Effector memory CD4-positive, alpha-beta T cell (primary cell): Measurements from ENCODE around the gene KRTAP21-1.
"Not testable (repeated sequence)": the region's sequence is repeated elsewhere in the genome, so short reads cannot be mapped to it uniquely, and the experiment has no call there.

ENCODE experiments used
- DNase-seq, 3 donors: peaks; one replicate each; pipeline ENCODE4 v3.0.0-alpha.2; 2020
- H3K27ac ChIP-seq: 2 replicates; pipeline ENCODE4 v1.7.0; 2013; ENCODE audit warnings: mild to moderate bottlenecking, low read length, moderate library complexity; ENCODE audit not compliant: insufficient read depth, poor library complexity, severe bottlenecking
- H3K27me3 ChIP-seq: replicated peaks from 2 replicates; pipeline ENCODE4 v1.7.0; 2013; ENCODE audit warnings: mild to moderate bottlenecking, low read length; ENCODE audit not compliant: insufficient read depth, control insufficient read depth, poor library complexity, severe bottlenecking
- H3K36me3 ChIP-seq: 2 replicates; pipeline ENCODE4 v1.7.0; 2013; ENCODE audit warnings: mild to moderate bottlenecking, low read length, moderate library complexity; ENCODE audit not compliant: control insufficient read depth, insufficient read depth
- H3K4me1 ChIP-seq: 2 replicates; pipeline ENCODE4 v1.7.0; 2013; ENCODE audit warnings: low read length, mild to moderate bottlenecking; ENCODE audit not compliant: control insufficient read depth, insufficient read depth, poor library complexity, severe bottlenecking
- H3K4me3 ChIP-seq: 2 replicates; pipeline ENCODE4 v1.7.0; 2013; ENCODE audit warnings: low read length, low read depth, mild to moderate bottlenecking; ENCODE audit not compliant: insufficient read depth, poor library complexity, severe bottlenecking
- H3K9me3 ChIP-seq: 2 replicates; pipeline ENCODE4 v1.7.0; 2013; ENCODE audit warnings: mild to moderate bottlenecking, low read length, moderate library complexity; ENCODE audit not compliant: control insufficient read depth
- total RNA-seq, 3 donors: gene quantifications; one replicate each; lab custom pipeline; 2026; lab: John Stamatoyannopoulos, UW

KRTAP21-1 gene
- total RNA-seq: 0 reads per million in 3 donors

- not testable (repeated sequence) for H3K9me3 ChIP-seq, H3K4me1 ChIP-seq, H3K27me3 ChIP-seq, H3K36me3 ChIP-seq, DNase-seq, H3K4me3 ChIP-seq, H3K27ac ChIP-seq
Observed at GRCh38 chr21:30755328-30755727, at the start of gene KRTAP21-1. TSS of gene KRTAP21-1 (minus strand) at chr21:30755428. CDS start at chr21:30755378, 50 bp downstream.

GRCh38 chr21:30800605-30801004, 45.4 kb upstream of the KRTAP21-1 start:
- Histone ChIP-seq H3K4me3 (no peak overlapping the region), H3K27me3 (no peaks in the 10 kb centered on the region), H3K9me3 (no peaks in the 10 kb centered on the region), H3K4me1 (no peaks in the 10 kb centered on the region), H3K27ac (no peak overlapping the region), H3K36me3 (no peaks in the 10 kb centered on the region)
- DNase-seq: no peak

- no peak for DNase-seq
- no peak overlapping the region for H3K4me3 ChIP-seq
- H3K27me3 ChIP-seq: no peaks in the 10 kb centered on the region
- H3K4me1 ChIP-seq: no peaks in the 10 kb centered on the region
- no peaks in the 10 kb centered on the region for H3K36me3 ChIP-seq
- H3K27ac ChIP-seq: no peak overlapping the region
- H3K9me3 ChIP-seq: no peaks in the 10 kb centered on the region
Observed at GRCh38 chr21:30793581-30794314, 38.5 kb upstream of the KRTAP21-1 start.

DNA sequence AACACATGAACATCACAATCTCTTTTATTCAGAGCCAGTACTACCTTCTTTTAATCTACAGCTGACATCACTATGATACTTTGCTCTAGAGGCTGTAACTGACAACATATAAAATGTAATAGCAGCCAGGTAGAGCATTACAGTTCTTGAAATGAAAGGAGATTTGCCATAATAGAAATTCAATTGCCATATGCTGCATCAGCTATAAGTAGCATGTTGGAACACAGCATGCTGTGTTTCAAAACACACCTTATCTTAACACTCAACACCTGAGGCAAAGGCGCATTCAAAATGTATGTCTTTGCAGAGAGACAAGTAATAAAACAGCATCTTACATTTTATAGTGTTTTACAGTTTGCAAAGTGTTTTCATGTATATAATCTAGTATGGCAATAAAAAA, 24.0 kb upstream of the KRTAP21-1 start:
- Histone ChIP-seq H3K9me3 (no peaks in the 10 kb centered on the region), H3K27me3 (no peaks in the 10 kb centered on the region), H3K27ac (no peak overlapping the region), H3K36me3 (no peaks in the 10 kb centered on the region), H3K4me3 (no peak overlapping the region), H3K4me1 (no peaks in the 10 kb centered on the region)
- DNase-seq: no peak

GRCh38 chr21:30769724-30770431, 14.7 kb upstream of the KRTAP21-1 start:
- Histone ChIP-seq H3K4me3 (no peak overlapping the region), H3K27me3 (no peaks in the 10 kb centered on the region), H3K9me3 (no peaks in the 10 kb centered on the region), H3K27ac (no peak overlapping the region), H3K4me1 (no peaks in the 10 kb centered on the region), H3K36me3 (no peaks in the 10 kb centered on the region)
- DNase-seq: no peak

GRCh38 chr21:30760776-30761175, 5.5 kb upstream of the KRTAP21-1 start:
- DNase-seq: no peak

DNA sequence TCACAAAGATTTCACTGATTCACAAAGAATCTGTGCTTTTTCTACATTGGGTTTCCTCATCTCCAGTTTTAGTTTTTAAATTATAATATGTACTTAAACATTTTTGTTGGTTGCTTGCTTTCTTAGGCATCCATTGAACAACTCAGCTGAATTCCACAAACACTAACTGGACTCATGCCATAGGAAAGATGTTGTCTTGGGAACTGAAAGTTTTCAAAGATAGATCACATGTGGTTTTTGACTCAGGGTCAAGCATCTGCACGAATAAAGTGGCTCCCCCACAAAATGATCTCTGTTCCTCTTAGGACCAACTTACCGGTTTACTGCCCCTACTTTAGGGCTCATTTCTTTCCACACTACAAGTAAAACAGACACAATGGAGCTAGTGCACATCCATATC, 3.1 kb upstream of the KRTAP21-1 start:
- Histone ChIP-seq H3K27me3 (no peaks in the 10 kb centered on the region), H3K4me3 (no peak overlapping the region), H3K36me3 (no peaks in the 10 kb centered on the region), H3K9me3 (no peaks in the 10 kb centered on the region), H3K4me1 (no peaks in the 10 kb centered on the region), H3K27ac (no peak overlapping the region)
- no peak for DNase-seq

More at GRCh38 chr21:30760776-30761175, 5.5 kb upstream of the KRTAP21-1 start:
- H3K4me3 ChIP-seq: no peak overlapping the region
- no peaks in the 10 kb centered on the region for H3K9me3 ChIP-seq
- no peaks in the 10 kb centered on the region for H3K36me3 ChIP-seq
- no peaks in the 10 kb centered on the region for H3K4me1 ChIP-seq
- H3K27me3 ChIP-seq: no peaks in the 10 kb centered on the region
- no peak overlapping the region for H3K27ac ChIP-seq

DNA sequence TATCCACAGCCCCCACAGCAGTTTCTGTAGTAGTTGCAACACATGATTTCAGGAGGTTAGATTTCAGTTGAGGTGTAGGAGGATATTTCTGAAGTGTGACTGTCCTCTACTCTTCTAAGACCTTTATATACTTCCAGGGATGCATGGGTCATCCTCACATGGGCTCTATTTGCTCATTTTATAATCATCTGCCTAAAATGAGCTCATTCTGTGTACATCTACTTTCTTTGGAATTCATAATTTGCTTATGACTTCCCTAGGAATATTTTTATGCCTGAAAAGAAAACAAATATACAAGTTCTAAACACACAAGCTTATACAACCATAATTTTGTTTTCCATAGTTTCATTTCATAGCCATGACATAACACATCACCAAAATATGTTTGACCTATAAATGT, 8.1 kb downstream of the KRTAP21-1 start, which contains the start of gene KRTAP21-2:
Gene KRTAP21-2 (minus strand): TSS at position 101 of the 400 bp plus-strand sequence. CDS start 57 bp downstream, at position 44.
- Histone ChIP-seq H3K27me3 (no peaks in the 10 kb centered on the region), H3K27ac (no peak within 1 kb of the TSS), H3K4me1 (no peaks in the 10 kb centered on the region), H3K4me3 (no peak within 1 kb of the TSS), H3K9me3 (no peaks in the 10 kb centered on the region), H3K36me3 (no peaks in the 10 kb centered on the region)
- no peak for DNase-seq

DNA sequence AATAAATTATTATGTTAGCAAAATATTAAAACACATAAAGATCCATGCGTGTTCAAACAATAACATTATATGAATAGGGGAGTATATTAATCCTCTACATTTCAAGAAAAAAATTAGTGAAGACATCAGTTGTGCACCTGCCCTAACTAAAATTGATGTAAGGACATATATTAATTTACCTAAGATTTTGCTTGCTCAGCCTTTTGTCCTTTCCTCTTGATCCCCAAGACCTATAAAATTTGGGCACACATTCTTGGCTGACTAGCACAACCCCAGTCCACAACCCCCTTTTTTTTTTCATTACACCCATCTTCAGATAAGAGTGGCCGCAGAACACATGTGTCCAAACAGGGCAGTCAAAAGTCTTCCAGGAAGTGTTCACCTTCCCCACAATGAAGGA, 14.8 kb downstream of the KRTAP21-1 start:
- Histone ChIP-seq H3K4me1 (no peaks in the 10 kb centered on the region), H3K9me3 (no peaks in the 10 kb centered on the region), H3K36me3 (no peaks in the 10 kb centered on the region), H3K27me3 (no peaks in the 10 kb centered on the region), H3K4me3 (no peak overlapping the region), H3K27ac (no peak overlapping the region)
- DNase-seq: no peak

DNA sequence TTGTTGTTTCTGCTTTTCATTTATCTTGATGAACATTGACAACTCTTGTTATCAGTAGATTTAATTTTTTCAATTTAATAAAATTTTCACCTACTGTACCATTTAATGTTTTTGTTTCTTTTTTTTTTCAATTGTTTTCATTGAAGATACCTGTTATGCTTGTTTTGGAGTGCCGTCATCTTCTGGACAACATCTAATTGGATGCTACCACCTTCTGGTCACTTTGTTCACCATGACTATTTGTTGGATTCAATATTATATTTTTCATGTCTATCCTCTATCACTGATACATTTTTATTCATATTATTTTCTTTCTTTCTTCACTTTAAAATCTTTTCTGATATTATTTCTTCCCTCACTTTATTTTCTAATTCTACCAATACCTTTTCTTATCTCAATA, 22.2 kb downstream of the KRTAP21-1 start:
- H3K27ac ChIP-seq: no peak overlapping the region
- no peaks in the 10 kb centered on the region for H3K9me3 ChIP-seq
- no peaks in the 10 kb centered on the region for H3K4me1 ChIP-seq
- no peaks in the 10 kb centered on the region for H3K27me3 ChIP-seq
- DNase-seq: no peak
- H3K36me3 ChIP-seq: no peaks in the 10 kb centered on the region
- H3K4me3 ChIP-seq: no peak overlapping the region
